Hepatocyte (in vitro differentiated cells): ENCODE data around the gene MPZL2. TPM values are rescaled to one million over a fixed set of nuclear protein-coding genes. Genes with fewer than 3 reads are reported as not detected.

Experiments
- DNase-seq: peaks from one replicate; pipeline ENCODE4 v3.0.0-alpha.2; 2016; ENCODE audit warnings: low spot score
- H2AFZ ChIP-seq: fragments of 200-600 bp; sonication (generic); 2 replicates; pipeline ENCODE4 v1.6.0; 2016; ENCODE audit warnings: antibody characterized with exemption, mild to moderate bottlenecking
- H3K27ac ChIP-seq: fragments of 200-600 bp; sonication (generic); 2 replicates; pipeline ENCODE4 v1.5.1; 2016; ENCODE audit warnings: mild to moderate bottlenecking
- H3K27me3 ChIP-seq: fragments of 200-600 bp; sonication (generic); 2 replicates; pipeline ENCODE4 v1.6.1; 2016
- H3K36me3 ChIP-seq: fragments of 200-600 bp; sonication (generic); replicated peaks from 2 replicates; pipeline ENCODE4 v1.5.1; 2016; ENCODE audit warnings: low read depth; ENCODE audit not compliant: insufficient read depth
- H3K4me1 ChIP-seq: fragments of 200-600 bp; sonication (generic); 2 replicates; pipeline ENCODE4 v1.5.1; 2016; ENCODE audit warnings: mild to moderate bottlenecking, moderate library complexity; ENCODE audit not compliant: insufficient read depth
- H3K4me2 ChIP-seq: fragments of 200-600 bp; sonication (generic); 2 replicates; pipeline ENCODE4 v1.6.0; 2016
- H3K4me3 ChIP-seq: fragments of 200-600 bp; sonication (generic); 2 replicates; pipeline ENCODE4 v1.5.1; 2016; ENCODE audit warnings: mild to moderate bottlenecking
- H3K79me2 ChIP-seq: fragments of 200-600 bp; sonication (generic); 2 replicates; pipeline ENCODE4 v1.6.0; 2017; ENCODE audit warnings: mild to moderate bottlenecking
- H3K9me2 ChIP-seq: fragments of 200-600 bp; sonication (generic); replicated peaks from 2 replicates; pipeline ENCODE4 v1.6.0; 2017; ENCODE audit warnings: mild to moderate bottlenecking; ENCODE audit not compliant: insufficient read depth
- H3K9me3 ChIP-seq: fragments of 200-600 bp; sonication (generic); 2 replicates; pipeline ENCODE4 v1.5.1; 2016; ENCODE audit warnings: low read depth, mild to moderate bottlenecking
- H4K20me1 ChIP-seq: fragments of 200-600 bp; sonication (generic); 2 replicates; pipeline ENCODE4 v1.6.0; 2016; ENCODE audit warnings: mild to moderate bottlenecking; ENCODE audit not compliant: insufficient read depth, poor library complexity, severe bottlenecking
- EZH2 ChIP-seq: fragments of 200-600 bp; sonication (generic); IDR thresholded peaks from 2 replicates; pipeline ENCODE4 v1.6.1; 2016; ENCODE audit warnings: antibody characterized with exemption, mild to moderate bottlenecking, borderline replicate concordance
- EZH2phosphoT487 ChIP-seq: fragments of 200-600 bp; sonication (generic); IDR thresholded peaks from one replicate; pipeline ENCODE4 v1.6.1; 2018; ENCODE audit warnings: antibody characterized with exemption, mild to moderate bottlenecking, low read depth, moderate library complexity; ENCODE audit not compliant: unreplicated experiment, severe bottlenecking
- WGBS: methylation state at CpG from one replicate; pipeline ENCODE4 v1.1.6; 2016; ENCODE audit warnings: low lambda C conversion rate; ENCODE audit errors: missing lambda C conversion rate; 5-methylcytosine and 5-hydroxymethylcytosine counted together
- polyA plus RNA-seq: library from polyadenylated mRNA; unstranded; fragments of >200 nt; fragmentation: Nextera tagmentation; extraction: Ambion mirVana; gene quantifications from 2 replicates; pipeline ENCODE4 v1.2.1, GENCODE V29; 2016
- total RNA-seq: library from RNA; depleted of rRNA; stranded (reverse); fragments of >200 nt; gene quantifications from 2 replicates; pipeline ENCODE4 v1.2.3, GENCODE V29; 2014
- TF ChIP-seq, protein P1 (sequence below): fragments of 200-600 bp; sonication (generic); IDR thresholded peaks from 2 replicates; pipeline ENCODE4 v1.5.1; 2016; ENCODE audit warnings: antibody characterized with exemption, mild to moderate bottlenecking; ENCODE audit not compliant: poor library complexity

Gene MPZL2
- total and polyA plus RNA-seq, 2 experiments from 2014 or later, result 47.2 to 48.0 TPM

DNA sequence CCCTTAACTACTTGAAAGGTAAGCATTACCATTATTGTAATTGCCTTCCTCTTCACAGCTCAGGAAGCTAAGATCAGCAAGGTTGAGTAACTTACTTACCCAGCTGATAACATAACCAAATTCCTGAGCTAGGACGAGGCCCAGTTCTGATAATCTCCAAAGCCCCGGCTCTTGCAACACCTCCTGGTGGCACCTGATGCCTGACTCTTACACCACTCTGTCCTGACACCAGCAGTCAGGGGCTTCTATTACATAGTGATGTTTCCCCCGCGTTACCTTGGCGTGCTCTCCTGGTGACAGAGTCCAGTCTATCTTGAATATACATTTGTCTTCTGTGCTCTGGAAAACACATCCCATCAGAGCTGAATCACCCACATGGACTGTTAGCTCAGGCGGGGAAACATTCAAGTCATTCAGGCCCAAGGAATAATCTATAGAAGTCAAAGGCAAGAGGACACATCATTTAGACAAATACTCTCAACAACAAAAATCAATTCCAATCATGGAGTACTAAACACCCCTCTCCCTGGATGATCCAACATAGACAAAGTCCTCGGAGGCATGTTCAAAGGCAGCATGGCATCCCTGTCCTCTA, 51.9 kb downstream of the MPZL2 start:
- no peaks in the 10 kb centered on the region for H3K36me3 ChIP-seq
- H3K9me2 ChIP-seq, result no peaks in the 10 kb centered on the region
- H3K9me3 ChIP-seq, result no peaks in the 10 kb centered on the region
- TF ChIP-seq, protein P1, sequence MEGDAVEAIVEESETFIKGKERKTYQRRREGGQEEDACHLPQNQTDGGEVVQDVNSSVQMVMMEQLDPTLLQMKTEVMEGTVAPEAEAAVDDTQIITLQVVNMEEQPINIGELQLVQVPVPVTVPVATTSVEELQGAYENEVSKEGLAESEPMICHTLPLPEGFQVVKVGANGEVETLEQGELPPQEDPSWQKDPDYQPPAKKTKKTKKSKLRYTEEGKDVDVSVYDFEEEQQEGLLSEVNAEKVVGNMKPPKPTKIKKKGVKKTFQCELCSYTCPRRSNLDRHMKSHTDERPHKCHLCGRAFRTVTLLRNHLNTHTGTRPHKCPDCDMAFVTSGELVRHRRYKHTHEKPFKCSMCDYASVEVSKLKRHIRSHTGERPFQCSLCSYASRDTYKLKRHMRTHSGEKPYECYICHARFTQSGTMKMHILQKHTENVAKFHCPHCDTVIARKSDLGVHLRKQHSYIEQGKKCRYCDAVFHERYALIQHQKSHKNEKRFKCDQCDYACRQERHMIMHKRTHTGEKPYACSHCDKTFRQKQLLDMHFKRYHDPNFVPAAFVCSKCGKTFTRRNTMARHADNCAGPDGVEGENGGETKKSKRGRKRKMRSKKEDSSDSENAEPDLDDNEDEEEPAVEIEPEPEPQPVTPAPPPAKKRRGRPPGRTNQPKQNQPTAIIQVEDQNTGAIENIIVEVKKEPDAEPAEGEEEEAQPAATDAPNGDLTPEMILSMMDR, result no peak
- TF ChIP-seq EZH2 (no peak), EZH2phosphoT487 (no peak)
- H3K4me1 ChIP-seq, result peaks cover 45% of the 10 kb centered on the region
- H4K20me1 ChIP-seq, result no peaks in the 10 kb centered on the region
- H3K4me2 ChIP-seq, result peak overlapping the region; percentile 20
- 49% methylated on average over 7 of the region's 7 CpGs for WGBS
- DNase-seq, result peak; percentile 86
- H3K79me2 ChIP-seq, result no peaks in the 10 kb centered on the region
- H3K4me3 ChIP-seq, result no peak overlapping the region
- H3K27me3 ChIP-seq, result no peaks in the 10 kb centered on the region
- no peak overlapping the region for H2AFZ ChIP-seq
- H3K27ac ChIP-seq, result peak overlapping the region; percentile 96

DNA sequence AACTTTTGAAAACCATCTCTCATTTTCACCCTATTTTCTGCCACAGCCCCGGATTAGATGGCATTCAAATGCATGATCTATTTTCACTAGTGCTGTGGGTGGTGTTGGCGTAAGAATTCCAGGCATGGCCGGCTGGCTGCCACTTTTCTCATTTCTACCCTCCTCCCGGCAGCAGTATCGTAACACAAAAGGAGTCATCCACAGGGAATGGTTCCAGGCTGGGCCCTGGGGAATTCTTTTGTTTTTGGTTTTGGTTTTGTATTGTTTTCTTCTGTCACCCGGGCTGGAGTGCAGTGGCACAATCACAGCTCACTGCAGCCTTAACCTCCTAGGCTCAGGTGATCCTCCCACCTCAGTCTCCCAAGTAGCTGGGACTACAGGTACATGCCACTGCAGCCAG, 53.1 kb downstream of the MPZL2 start:
- Histone ChIP-seq H3K4me1 (peaks cover 37% of the 10 kb centered on the region), H3K36me3 (no peaks in the 10 kb centered on the region), H3K79me2 (no peaks in the 10 kb centered on the region), H3K27me3 (no peaks in the 10 kb centered on the region), H3K27ac (peak overlapping the region; percentile 96), H3K9me3 (no peaks in the 10 kb centered on the region), H4K20me1 (no peaks in the 10 kb centered on the region), H3K9me2 (no peaks in the 10 kb centered on the region), H2AFZ (no peak overlapping the region), H3K4me3 (no peak overlapping the region), H3K4me2 (peak overlapping the region; percentile 16)
- WGBS, result 42% methylated on average over 6 of the region's 6 CpGs
- TF ChIP-seq, protein P1, result no peak
- TF ChIP-seq EZH2phosphoT487, result no peak
- TF ChIP-seq EZH2, result no peak
- no peak for DNase-seq

- DNase-seq, result no peak
- Histone ChIP-seq H2AFZ (no peak overlapping the region), H3K9me3 (no peaks in the 10 kb centered on the region), H3K4me2 (no peak overlapping the region), H3K9me2 (no peaks in the 10 kb centered on the region), H3K79me2 (no peaks in the 10 kb centered on the region), H3K4me3 (no peak overlapping the region), H3K36me3 (no peaks in the 10 kb centered on the region), H3K27me3 (no peaks in the 10 kb centered on the region), H4K20me1 (no peaks in the 10 kb centered on the region), H3K27ac (peak overlapping the region; percentile 96), H3K4me1 (peaks cover 37% of the 10 kb centered on the region)
- TF ChIP-seq, protein P1, result no peak
- TF ChIP-seq EZH2 (no peak), EZH2phosphoT487 (no peak)
- 92% methylated on average over 7 of the region's 7 CpGs for WGBS
These were observed 53.8 kb downstream of the MPZL2 start for GRCh38 chr11:118210323-118210722.

DNA sequence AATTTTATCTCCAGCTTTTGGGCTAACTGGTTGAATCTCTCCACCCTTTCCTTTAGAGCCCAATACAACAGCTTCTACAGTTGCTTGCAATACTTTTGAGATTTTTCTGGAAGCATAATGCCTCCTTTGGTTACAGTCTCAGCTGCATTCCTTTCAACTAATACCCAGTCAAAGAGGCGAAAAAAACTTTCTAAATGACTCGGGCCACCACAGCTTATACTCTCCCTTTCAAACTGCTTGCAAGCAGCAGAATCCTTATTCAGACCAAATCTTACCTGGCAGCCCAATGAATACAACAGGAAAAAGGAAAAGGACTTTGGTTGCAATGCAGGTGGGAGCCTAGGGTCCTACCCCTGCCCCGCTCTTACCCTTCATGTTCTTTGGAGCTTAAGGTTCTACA, 55.1 kb downstream of the MPZL2 start:
- Histone ChIP-seq H2AFZ (no peak overlapping the region), H3K27ac (no peak overlapping the region), H3K9me2 (no peaks in the 10 kb centered on the region), H3K4me2 (no peak overlapping the region), H3K36me3 (no peaks in the 10 kb centered on the region), H3K79me2 (no peaks in the 10 kb centered on the region), H3K27me3 (no peaks in the 10 kb centered on the region), H4K20me1 (no peaks in the 10 kb centered on the region), H3K4me3 (no peak overlapping the region), H3K4me1 (peaks cover 29% of the 10 kb centered on the region), H3K9me3 (no peaks in the 10 kb centered on the region)
- no peak for DNase-seq
- TF ChIP-seq, protein P1, result no peak
- no peak for TF ChIP-seq EZH2phosphoT487
- TF ChIP-seq EZH2, result no peak
- 92% methylated on average over 3 of the region's 3 CpGs for WGBS
